NCI-H128 (cell line): ENCODE data around the gene CCDC14.
"Not testable (repeated sequence)": the region's sequence is repeated elsewhere in the genome, so short reads cannot be mapped to it uniquely, and the experiment has no call there.

Experiments used
- DNase-seq: peaks from one replicate; lab custom pipeline; 2025; ENCODE audit not compliant: unreplicated experiment; lab: John Stamatoyannopoulos, UW

CCDC14 gene

DNA sequence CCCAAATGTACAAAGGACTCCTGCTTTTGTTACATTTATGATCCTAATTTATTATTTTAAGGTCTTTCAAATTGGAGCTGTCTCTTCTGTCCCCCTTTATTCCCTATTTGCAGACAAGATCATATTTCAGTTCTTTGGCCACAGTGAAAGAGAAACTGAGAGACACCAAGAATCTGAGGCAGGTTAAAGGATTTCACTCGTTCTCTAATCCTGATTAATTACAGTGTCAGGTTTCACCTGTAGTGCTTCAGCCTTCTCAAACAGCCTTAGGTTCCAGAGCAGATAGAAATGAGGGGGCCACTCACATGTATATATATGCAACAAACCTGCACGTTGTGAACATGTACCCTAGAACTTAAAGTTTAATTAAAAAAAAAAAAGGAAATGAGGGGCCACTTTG, 6.2 kb upstream of the CCDC14 start:
- DNase-seq = not testable (repeated sequence)

GRCh38 chr3:123966799-123967198, 5.8 kb upstream of the CCDC14 start:
- DNase-seq = not testable (repeated sequence)

DNA sequence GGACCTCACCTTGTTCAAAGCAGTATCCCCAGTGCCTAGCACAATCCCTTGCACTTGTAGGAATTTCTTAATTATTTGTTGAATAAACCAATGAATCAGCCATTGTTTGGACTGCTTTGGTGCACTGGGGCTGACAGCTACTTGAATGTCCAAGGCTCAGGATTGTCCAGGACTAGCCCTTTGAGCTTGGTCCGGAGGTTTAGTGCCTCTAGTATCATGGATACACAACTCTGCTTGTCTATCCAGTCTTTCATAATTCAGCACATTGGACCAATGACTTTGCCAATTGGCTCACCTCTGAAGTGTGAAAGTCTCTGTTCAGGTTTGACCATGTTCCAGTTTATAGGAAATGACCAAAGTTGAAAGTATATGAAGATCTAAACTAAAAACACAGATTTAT, 3.8 kb upstream of the CCDC14 start:
- DNase-seq = not testable (repeated sequence)

GRCh38 chr3:123961508-123961856, 453 bp upstream of the CCDC14 start:
- no peak for DNase-seq

DNA sequence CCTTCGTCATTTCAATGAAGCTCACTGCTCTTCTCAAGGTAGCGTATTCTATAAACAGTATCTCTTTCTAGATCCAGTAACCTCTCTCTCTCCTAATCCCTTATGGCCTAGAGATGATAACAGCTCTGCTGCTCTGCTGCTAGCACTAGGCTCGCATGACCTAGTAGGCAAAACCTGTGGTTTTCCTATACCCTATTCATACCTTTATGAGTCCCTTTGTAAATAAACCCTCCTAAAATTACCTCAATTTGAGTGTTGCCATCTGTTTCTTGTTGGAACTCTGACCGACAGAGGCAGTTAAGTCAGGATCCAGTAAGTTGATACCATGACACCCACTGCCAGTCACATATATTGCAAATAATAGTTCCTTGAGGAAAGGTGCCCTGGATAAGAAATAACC, 7.3 kb downstream of the CCDC14 start:
- DNase-seq = no peak

GRCh38 chr3:123952844-123953520, 8.0 kb downstream of the CCDC14 start:
- no peak for DNase-seq

GRCh38 chr3:123951522-123952447, 9.2 kb downstream of the CCDC14 start:
- DNase-seq = no peak

DNA sequence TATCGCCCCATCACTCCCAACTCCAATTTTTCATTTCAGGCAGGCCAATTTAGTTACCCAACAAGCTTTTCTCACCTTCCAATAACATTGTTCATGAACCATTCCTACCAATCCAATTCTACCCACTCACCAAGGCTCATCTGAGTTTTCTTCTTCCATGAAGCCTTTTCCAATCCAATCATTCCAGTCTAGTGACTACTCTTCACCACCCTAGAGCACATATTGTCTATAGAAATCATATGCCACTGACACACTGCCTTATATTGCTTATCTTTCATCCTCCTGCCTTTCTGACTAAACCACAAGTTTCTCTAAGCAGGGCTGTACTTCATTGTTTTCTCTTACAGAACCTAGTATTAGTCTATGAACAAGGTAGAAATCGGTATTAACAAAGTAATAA, 11.4 kb downstream of the CCDC14 start:
- DNase-seq = no peak

DNA sequence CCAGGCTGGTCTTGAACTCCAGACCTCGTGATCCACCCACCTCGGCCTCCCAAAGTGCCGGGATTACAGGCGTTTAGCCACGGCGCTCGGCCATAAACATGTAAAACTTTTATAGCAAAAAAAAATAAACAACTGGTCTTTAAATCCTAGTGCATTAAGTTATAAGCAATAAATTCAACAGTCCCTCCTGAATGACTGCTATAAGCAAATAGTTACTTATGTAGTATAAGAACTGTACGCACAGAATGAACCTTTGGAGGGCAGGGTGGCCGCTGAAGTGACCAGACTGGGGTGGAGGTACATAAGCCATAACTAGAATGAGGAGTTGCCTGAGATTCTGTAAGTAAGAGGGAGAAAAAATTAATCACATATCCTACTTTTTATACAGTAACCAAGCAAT, 12.6 kb downstream of the CCDC14 start:
- DNase-seq = no peak

GRCh38 chr3:123947482-123947881, 13.5 kb downstream of the CCDC14 start:
- no peak for DNase-seq

GRCh38 chr3:123941542-123941941, 19.5 kb downstream of the CCDC14 start:
- no peak for DNase-seq

- DNase-seq = no peak
Measured at GRCh38 chr3:123941121-123941520, 19.9 kb downstream of the CCDC14 start.

- DNase-seq = no peak
Measured at GRCh38 chr3:123939706-123940105, 21.3 kb downstream of the CCDC14 start.

- no peak for DNase-seq
Measured at GRCh38 chr3:123936400-123936799, 24.6 kb downstream of the CCDC14 start.

GRCh38 chr3:123935830-123936229, 25.2 kb downstream of the CCDC14 start:
- DNase-seq = no peak

DNA sequence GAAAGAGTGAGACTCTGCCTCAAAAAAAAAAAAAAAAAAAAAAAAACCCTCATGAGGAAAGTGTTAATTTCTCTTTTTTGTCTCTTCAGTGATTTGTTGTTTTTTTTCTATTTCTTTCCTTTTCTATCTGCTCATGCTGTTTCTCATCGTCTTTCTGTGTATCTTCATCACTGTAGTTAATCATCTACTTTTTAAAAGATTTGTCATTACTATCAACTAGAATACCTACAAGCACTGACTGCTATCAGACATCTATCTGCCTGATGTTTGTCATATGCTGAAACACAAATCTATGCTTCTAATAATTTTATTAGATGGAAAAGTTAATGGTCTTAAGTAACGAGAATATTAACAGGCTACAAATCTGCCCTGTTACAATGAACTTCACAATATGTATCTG, 26.8 kb downstream of the CCDC14 start:
- DNase-seq = no peak

DNA sequence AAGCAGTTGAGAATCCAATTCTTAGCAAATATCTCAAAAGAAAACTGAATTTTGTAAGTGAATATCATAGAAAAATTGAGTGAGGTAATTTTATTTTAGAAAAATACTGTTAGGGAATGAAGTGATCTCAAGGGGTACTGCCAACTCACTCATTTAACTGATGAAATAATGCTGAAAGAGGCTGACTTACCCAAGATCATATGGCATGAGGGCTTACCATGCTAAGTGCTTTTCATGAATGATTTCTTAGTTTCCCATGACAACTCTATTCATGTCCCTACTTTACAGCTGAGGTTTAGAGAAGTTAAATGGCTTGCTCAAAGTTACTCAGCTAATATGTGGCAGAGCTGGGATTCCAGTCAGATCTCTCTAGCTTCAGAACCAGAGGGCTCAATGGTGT, 30.6 kb downstream of the CCDC14 start:
- DNase-seq = no peak

DNA sequence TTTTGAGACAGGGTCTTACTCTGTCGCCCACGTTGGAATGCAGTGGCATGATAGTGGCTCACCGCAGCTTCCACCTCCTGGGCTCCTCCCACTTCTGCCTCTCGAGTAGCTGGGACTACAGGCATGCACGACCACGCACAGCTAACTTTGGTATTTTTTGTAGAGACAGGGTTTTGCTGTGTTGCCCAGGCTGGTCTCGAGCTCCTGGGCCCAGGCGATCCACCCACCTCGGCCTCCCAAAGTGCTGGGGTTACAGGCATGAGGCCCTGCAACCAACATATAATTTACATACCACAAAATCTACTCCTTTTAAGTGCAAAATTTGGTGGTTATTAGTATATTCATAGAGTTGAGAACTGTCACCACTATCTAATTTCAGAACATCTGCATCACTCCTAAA, 31.7 kb downstream of the CCDC14 start:
- no peak for DNase-seq

DNA sequence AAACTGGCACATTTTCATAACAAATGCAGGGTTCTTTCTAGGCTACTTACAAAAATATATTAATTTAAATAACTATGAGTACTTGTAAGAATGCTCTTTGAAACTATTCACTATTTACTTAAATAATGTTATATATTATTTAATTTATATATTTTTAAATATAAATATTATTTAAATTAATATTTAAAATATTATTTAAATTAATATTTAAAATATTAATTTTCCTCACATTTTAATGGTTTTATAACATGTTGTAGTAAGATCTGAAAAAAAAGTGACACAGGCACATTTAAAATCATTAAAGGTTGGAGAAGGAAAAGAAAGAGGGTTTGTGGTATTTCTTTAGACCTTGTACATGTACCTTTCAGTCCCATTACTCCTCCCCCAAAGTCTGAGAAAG, 34.6 kb downstream of the CCDC14 start:
- no peak for DNase-seq

GRCh38 chr3:123920868-123921267, 40.2 kb downstream of the CCDC14 start:
- no peak for DNase-seq

DNA sequence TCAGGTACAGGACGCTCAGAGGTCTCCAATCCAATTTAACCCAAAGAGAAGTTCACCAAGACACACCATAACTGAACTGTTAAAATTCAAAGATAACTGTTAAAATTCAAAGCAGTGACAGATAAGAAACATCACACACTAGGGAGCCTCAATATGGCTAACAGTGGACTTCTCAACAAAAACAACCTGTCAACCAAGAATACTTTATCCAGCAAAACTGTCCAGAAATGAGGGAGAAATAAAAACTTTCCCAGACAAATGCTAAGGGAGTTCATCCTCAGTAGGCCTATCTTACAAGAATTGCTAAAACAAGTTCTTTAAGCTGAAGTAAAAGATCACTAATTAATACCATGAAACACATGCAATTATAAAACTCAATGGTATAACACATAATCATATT, 40.6 kb downstream of the CCDC14 start:
- no peak for DNase-seq

- no peak for DNase-seq
Measured at GRCh38 chr3:123919353-123919752, 41.7 kb downstream of the CCDC14 start.
